Right renal pelvis (tissue), 4 donors: ENCODE results near the gene GPR17. TPM values are rescaled to one million over a fixed set of nuclear protein-coding genes. Genes with fewer than 3 reads are reported as not detected.

Experiments used
- DNase-seq, 4 donors: peaks; one replicate each; pipeline ENCODE4 v3.0.0-alpha.2; 2013; ENCODE audit warnings: low read depth in 4 of 4, low spot score in 3 of 4, missing footprints in 1 of 4
- polyA plus RNA-seq, 4 donors: library from polyadenylated mRNA; unstranded; fragments of 120-200 nt; gene quantifications; one replicate each; pipeline ENCODE4 v1.2.1, GENCODE V29; 2013; ENCODE audit not compliant: insufficient read length in 4 of 4

GPR17 gene
- polyA plus RNA-seq, 4 donors, result 0.69 to 2.5 (median 1.2) TPM

DNA sequence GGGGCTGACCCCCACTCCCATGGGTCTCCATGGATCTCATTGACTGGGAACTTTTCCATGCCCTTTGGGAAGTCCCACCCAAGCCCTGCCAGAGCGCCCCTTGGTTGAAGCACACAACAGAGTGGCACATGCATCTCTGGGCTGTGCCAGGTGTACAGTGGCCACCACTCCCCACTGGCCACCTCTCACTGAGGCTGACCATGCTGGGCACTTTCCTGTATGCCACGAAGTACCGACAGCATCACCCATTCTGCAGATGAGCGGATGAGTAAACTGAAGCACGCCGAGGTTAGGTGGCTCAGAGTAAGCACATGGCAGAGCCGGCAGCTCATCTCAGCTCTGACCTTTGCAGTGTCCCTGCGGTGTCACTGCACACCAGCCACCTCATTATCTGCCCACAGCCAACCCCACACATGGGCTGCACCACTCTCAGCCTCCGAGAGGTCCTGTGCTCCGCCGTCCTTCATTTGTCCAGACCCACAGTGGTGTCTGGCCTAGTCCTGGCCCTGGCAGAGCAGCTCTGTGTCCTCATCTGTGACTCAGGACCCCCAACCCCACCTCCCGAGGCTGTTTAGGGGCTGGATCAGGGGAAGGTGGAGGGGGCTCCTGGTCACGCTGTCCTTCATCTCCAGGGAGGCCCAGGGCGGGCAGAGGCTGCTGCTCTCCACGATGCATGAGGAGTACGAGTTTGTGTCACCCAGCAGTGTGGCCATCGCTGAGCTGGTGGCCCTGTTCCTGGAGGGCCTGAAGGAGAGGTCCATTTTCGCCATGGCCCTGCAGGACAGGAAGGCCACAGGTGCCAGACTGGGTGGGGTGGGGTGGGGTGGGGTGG, 18.0 kb upstream of the GPR17 start:
- no peak for DNase-seq

DNA sequence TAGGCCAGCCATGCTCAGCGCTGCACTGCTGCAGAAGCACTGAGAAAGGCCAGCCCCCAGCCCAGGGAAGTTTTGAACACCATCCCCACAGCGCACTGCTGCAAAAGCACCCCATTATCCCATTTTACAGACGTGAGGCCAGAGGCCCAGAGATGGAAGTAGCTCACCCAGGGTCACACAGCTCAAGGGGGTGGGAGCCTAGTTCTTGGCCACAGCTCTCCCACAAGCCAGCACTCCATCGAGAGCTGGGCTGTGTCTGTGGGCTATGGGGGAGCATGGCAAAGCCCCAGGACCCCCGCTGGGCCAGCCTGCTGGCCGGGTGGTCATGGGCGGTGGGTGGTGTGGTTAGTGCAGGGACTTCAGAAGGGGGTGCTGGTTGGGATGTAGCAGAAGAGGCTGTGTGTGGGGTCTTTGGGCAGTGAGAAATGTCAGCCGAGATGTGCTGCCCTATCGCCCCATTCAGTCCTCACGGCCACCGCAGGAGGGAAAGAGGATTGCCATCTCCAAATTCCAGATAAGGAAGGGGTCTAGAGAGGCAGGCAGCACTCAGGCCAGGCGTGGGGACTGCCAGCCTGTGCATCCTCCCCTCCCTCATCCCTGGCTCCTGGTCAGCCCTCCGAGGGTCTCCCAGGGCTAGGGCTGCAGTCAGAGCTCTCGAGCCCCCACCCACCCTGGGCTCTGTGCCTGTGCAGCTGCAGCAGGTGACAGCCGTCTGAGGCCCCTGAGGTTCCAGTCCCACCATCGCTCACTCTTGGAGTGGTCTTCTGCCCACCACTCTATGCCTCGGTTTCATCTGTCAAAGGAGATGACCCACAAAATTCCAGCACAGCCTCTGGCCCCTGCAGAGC, 17.0 kb upstream of the GPR17 start:
- no peak for DNase-seq

DNA sequence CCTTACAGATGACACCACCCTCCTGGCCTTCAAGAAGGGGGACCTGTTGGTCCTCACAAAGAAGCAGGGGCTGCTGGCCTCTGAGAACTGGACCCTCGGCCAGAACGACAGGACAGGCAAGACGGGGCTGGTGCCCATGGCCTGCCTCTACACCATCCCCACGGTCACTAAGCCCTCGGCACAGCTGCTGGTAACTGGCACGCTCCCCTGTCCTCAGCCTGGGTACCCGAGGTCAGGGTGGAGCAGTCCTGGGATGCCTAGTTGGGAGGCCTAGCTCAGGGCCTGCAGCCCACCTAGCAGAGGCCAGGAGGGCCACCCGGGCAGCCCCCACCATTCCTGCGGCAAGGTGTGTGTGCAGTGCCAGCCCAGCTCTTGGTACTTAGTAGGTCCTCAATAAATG, 16.3 kb upstream of the GPR17 start:
- no peak for DNase-seq

DNA sequence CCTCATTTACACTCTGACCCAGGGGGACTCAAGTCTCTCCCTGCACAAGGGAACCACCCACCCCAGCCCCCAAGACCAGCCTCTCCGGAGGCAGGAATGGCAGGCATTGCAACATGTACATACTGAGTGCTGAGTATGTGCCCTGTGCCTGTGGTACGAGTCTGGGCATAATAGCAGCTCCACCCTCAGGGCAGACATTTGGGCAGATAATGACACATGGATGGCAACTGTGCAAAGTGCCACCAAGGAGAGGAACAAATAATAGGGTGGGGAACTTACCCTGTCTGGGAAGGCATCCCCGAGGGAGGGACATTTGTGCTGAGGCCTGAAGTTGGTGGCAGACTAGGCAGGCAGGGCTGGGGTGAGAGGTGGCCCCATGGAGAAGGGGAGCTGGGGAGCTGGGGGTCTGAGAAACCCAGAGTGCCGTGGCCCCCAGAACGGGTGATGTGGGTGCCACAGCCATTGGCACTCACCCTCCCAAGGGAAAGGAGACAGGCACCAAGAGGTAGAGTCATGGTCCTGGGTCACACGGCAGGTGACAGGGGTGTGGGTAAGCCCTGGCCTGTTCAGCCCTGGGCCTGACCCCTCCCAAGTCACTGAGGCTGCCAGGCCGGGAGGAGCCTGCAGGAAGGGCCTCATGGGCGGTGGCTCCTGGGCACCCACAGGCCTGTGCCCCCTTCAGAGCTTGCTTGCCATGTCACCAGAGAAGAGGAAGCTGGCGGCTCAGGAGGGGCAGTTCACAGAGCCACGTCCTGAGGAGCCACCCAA, 15.7 kb upstream of the GPR17 start:
- DNase-seq, result no peak

DNA sequence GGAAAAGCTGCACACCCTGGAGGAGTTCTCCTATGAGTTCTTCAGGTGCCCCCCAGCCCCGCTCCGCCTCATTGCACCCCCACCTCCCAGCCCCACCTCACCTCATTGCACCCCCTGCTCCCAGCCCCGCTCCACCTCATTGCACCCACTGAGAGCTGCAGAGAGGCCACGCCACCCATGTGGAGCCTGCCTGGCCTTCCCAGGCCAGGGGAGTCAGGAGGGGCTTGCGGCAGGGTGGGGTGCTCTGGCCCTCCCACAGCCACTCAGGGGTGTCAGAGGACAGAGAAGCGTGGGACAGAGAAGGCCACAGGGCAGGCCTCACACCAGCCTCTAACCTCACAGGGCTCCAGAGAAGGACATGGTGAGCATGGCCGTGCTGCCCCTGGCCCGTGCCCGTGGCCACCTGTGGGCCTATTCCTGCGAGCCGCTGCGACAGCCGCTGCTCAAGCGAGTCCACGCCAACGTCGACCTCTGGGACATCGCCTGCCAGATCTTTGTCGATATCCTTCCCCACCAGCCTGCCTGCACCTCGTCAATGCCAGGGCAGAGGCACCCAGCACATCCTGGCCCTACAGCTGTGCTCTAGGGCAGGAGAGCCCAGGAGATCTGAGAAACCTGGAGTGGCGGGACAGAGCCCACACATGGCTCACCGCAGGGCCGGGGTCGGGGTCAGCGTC, 15.0 kb upstream of the GPR17 start:
- DNase-seq, result no peak

GRCh38 chr2:127631541-127631996, 14.4 kb upstream of the GPR17 start:
- no peak for DNase-seq

DNA sequence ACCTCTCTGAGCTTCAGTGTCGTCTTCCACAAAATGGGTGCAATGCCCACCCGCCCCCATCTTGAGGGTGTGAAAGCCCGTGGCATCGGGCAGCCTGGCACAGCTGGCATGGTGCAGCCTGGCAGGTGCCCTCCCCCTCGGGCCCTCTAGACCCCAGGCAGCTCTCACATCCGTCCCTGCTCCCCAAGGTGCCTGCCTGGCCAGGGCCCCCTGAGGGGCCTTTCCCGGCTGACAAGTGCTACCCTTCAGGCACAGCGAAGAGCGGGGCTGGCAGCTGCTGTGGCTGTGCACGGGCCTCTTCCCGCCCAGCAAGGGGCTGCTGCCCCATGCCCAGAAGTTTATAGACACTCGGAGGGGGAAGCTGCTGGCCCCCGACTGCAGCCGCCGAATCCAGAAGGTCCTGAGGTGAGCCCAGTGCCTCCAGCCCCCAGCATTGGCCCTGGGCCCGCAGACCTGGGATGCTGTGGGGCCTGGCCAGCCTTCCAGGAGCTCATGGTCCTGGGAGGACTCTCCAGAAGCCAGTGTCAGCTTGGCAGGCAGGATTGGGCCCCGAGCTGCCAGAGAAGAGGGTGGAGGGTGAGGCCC, 13.9 kb upstream of the GPR17 start:
- no peak for DNase-seq

DNA sequence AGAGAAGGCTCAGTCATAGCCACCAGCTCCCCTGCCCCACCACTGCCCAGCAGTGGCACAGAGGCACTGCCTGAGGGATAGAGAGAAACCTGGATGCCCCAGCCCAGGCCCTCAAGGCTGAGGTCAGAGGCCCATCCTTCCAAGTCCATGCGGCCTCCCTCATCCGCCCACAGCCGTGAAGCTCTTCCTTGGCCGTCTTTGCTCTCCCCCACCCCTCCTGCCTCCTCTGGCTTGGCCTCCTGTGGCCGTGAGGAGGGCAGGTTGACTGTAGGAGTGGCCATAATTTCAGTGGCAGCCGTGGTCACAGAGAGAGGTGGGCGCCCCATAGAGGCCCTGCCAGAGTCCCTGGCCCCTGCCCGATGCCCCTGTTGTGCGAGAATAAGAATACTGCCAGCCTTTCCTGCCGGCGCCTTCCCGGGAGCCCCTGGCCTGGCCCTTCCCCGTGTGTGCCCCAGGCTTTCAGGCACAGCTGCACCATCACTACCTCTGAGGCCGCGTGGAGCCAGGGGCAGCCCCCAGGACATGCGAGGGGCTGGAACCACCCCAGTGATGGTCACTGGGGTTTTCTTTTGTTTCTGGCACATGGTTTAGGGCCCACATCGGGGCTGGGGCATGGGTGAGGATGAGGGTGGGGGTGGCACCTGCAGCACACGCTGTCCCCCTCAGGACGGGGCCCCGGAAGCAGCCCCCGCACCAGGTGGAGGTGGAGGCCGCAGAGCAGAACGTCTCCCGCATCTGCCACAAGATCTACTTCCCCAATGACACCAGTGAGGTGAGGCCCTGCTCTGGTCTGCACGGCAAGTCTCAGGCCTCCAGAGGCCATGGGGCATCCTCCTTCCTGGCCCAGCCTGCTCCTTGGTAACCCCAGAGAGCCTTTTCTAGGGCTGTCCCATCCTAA, 13.1 kb upstream of the GPR17 start:
- no peak for DNase-seq

GRCh38 chr2:127633556-127634065, 12.3 kb upstream of the GPR17 start:
- no peak for DNase-seq

- DNase-seq, result no peak
These were observed 11.8 kb upstream of the GPR17 start for GRCh38 chr2:127634066-127634617.

DNA sequence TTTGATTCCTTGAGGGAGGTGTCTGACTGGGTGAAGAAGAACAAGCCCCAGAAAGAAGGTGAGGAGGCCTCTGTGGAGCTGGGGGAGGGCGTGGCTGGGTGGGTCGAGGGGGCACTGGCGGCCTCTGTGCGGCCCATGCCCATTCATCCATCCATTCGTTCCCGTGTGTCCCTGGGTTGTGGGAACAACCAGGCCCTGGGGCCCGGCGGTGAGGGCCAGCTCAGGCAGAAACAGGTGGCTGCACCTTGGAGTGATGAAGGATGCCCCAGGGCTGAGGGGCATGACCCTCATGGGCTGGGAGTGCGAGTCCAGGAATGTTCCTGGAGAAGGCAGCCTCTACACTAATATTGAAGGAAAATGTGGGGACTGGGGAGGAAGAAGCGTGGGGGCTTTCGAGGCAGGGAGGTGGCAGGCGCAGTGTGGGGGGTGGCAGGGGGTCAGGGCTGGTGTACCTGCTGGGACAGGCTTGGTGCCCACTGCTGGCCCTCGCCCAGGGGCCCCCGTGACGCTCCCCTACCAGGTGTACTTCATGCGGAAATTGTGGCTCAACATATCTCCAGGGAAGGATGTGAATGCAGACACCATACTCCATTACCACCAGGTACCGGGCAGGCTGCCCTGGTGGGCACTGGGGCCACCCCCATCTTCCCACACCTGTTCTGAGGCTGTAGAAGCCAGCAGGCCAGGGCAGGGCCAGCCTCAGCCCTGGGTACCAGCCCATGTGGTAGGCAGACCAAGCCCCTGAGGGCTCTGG, 11.2 kb upstream of the GPR17 start:
- no peak for DNase-seq

- DNase-seq, result no peak
These were observed 10.3 kb upstream of the GPR17 start for GRCh38 chr2:127635380-127636237.

DNA sequence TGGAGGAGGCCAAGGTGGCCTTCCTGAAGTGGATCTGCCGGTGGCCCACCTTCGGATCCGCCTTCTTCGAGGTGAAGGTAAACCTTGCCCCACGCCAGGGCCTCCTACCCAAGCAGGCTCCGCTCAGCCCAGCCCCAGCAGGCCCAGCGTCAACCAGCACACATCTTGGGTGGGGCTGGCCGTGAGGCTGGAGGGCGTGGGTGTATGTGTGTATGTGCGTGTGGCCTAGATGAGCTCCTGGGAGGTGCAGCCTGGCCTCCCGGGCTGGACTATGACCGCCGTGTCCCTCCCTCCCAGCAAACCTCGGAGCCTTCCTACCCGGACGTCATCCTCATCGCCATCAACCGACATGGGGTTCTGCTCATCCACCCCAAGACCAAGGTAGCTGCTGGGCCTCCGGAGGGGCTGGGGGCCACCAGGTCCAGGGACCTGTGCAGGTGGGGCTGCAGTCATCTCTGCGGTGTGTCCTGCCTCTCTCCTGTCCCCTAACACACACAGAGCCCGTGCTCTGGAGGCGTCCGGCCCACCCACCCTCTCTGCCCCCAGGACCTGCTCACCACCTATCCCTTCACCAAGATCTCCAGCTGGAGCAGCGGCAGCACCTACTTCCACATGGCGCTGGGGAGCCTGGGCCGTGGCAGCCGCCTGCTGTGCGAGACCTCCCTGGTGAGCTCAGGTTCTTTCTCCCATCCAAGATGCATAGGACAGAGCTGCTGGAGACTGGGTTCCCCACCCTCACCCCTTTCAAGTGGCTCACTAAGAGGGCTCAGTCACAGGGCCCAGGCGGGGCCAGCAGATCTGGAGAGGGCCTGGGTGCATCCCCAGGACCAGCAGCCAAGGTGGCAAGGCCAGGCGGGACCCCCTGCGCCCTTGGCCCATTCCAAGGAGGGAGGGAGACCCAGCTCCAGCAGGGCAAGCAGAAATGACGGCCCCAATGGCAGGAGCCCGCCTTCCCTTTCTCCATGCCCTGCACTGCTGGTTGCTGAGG, 9.4 kb upstream of the GPR17 start:
- DNase-seq, result no peak

DNA sequence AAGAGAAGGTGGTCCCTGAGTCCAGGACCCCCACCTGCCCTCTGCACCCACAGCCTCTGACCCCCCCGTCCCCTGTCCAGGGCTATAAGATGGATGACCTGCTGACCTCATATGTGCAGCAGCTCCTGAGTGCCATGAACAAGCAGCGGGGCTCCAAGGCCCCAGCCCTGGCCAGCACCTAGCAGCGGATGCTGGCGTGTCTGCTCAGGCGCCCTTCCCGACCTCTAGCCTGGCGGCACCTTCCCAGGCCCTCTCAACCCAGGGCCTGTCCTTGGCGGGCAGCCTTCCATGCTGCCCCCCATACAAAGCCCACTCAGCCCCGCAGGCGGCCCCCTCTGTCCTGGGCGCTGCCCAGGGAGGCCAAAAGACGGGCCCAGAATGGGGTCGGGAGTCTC, 8.7 kb upstream of the GPR17 start:
- DNase-seq, result no peak

DNA sequence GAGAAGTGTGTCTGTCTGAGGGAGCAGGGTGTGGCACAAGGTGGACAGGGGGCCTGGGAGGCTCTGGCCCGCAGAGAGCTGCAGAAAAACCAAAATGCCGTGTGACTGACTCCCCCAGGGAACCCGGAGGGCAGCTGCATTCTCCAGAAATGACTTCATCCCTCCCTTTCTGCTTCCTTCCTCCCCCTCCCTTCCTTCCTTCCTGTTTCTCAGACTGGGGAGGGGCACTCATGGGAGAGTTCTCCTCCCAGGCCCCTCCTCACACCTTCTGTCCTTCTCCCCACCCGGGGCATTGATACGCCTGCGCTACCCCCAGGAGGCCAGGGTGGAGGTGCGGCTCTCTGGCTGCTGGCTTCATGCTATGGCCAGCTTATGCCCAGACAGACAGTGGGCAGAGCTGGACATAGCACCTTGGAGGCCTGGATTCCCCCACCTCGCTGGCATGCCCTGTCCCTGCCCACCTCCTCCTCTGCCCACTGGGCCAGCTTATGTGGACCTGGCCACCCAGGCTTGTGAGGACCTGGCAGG, 8.2 kb upstream of the GPR17 start:
- peak in 3 of 4 donors; percentile 51 to 64 (median 54) for DNase-seq
